Left ventricle myocardium superior (tissue), 1 donor: ENCODE data around the gene CHCHD3. TPM values are rescaled to one million over a fixed set of nuclear protein-coding genes. Genes with fewer than 3 reads are reported as not detected.

Source experiments
- ATAC-seq: fragments of 200-7000 bp; cut with Tn5 transposase; one replicate; pipeline ENCODE4 v1.9.1; 2020; ENCODE audit warnings: mild to moderate bottlenecking, moderate library complexity
- DNase-seq: peaks from one replicate; pipeline ENCODE4 v3.0.0-alpha.2; 2020
- intact Hi-C: fragments of 100-400 bp; cut with micrococcal nuclease; formaldehyde crosslinking; loops from one replicate; pipeline ENCODE4 v1.11.0; 2022
- total RNA-seq: library from RNA; stranded (reverse); fragmentation: NEBNext Ultra II Directional; extraction: Animal tissue kit (Norgen Biotek cat#: 25700); gene quantifications from one replicate; pipeline ENCODE4 v1.2.1, GENCODE V29; 2021
- donor health status: DM: no; HTN: yes; CAD: no; lungs with severe emphysema.

Gene CHCHD3
- total RNA-seq, 1 donor from 2014 or later: 204 TPM

DNA sequence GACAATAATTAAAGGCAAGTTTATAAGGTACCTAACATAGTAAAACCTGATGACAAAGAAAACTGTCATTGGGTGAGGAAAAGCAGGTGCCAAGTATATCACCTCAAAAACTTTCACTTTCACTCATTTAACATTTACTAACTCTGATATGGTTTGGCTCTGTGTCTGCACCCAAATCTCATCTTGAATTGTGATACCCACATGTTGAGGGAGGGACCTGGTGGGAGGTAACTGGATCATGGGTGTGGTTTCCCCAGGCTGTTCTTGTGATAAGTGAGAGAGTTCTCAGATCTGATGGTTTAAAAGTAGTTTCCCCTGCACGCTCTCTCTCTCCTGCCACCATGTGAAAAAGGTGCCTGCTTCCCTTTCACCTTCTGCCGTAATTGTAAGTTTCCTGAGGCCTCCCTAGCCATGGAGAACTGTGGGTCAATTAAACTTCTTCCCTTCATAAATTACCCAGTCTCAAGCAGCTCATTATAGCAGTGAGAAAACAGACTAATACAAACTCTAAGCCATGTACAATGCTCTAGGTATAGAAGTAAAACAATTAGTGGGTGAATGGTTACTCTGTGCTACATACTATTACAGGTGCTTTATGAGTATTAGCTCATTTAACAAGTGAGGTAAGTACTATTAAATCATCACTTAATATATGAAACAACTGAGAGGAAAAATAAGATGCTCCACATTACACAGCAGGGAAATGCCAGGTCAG lies 199.0 kb downstream of the CHCHD3 start:
- intact Hi-C loops: no loop called here
- ATAC-seq (no peak), DNase-seq (no peak)

DNA sequence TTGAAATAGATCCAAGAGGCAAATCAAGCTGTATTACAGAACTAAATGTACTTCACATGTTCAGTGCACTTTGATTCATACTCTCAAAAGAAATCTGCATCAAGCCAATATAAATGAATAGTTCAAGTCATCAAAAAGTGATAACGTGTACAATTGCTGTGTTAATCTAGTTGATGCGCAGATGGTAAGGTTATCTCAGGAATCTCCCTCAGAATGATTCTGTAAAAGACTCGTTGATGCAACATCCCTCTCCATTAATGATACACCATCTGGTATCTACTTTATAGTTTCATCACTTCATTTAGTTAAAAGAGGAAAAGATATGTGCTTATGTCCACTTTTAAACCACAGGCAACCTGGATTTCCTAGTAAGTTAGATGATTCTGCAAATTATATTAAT lies 200.6 kb downstream of the CHCHD3 start:
- no peak for DNase-seq
- ATAC-seq: no peak
- intact Hi-C loops: no loop called here

DNA sequence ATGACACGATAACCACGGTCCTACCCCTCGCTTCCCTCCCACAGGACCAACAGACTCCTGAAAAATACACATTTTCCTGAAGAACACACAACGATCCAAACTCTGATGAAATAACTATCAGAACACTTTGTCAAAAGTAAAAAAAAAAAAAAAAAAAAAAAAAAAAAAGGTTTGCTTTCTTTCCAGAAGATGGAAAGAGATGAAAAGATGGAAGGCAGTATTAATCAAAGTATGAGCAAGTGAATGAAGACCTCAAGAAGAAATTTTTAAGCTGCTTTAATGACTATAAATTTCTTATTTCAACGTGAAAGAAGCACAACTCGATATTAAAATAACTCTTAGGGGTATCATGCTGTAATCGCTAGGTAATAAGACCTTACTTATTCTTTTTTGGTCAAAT lies 202.3 kb downstream of the CHCHD3 start:
- no peak for ATAC-seq
- intact Hi-C loops: no loop called here

DNA sequence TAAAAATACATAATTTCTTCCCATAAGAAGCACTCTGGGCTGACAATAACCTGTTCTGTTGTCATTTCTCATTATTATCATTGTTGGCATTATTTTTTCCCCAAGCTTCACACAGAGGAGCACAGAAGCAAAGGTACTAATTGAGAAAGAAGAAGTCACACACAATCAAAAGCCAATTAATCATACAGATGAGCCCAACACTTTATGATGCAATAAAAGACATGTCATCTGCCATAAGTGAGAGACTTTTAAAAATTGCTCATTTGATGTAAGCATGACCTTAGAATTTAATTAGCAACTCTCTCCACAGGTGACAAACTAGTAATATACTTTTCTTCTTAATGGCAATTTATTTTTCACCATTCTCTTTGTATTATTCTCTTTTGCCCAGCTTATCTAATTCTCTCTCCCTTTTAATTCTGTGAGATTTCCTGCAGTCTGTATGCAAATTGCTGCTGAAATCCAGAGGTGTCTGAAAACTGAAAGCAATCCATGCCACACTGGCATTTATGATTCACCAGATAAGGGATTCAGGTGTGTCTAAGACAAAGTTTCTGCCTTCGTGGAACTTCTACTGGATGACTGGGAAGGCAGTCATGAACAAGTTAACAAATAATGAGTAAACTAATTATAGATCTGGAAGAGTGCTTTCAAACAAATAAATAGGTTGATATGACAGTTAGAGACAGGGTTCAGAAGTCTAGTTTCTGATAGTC lies 203.5 kb downstream of the CHCHD3 start:
- no peak for DNase-seq
- no peak for ATAC-seq
- intact Hi-C loops: no loop called here

More for the DNA sequence above, 202.3 kb downstream of the CHCHD3 start:
- DNase-seq: no peak

DNA sequence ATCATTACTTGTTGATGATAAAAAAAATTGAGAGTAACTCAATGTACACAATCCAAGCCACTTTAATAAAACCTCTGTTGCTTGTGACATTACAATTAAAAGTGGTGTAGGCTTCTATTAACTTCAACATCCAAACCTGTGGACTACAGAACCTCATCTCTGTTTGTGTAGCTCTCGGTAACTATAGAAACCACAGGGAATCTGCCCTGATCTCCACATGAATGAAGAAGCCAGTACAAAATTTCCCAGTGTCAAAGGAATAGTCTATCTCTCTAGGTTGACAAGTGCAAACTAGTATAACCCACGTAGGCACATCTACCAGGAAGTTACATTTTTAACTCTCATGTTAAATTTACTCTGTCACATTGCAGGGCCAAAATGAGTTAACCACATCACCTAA lies 204.3 kb downstream of the CHCHD3 start:
- no peak for ATAC-seq
- no peak for DNase-seq
- intact Hi-C loops: no loop called here

DNA sequence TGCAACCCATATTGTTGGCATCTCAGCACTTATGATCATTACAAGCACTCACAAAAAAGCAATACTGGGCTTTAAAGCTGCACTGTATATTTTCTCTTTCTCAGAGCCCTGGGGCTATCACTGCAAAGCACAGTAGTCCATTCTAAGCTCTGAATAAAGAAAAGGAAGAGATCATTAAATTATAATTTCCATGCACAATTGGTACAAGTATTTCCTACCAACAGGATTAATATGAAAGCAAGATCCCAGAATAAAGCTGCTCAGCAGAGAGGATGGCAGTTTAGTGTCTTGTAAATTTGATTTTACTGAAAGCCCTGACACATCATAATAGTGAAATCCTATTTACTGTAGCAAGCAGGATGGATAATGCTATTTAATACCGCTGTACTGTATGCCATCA lies 205.3 kb downstream of the CHCHD3 start:
- intact Hi-C loops: no loop called here
- DNase-seq (no peak), ATAC-seq (no peak)

DNA sequence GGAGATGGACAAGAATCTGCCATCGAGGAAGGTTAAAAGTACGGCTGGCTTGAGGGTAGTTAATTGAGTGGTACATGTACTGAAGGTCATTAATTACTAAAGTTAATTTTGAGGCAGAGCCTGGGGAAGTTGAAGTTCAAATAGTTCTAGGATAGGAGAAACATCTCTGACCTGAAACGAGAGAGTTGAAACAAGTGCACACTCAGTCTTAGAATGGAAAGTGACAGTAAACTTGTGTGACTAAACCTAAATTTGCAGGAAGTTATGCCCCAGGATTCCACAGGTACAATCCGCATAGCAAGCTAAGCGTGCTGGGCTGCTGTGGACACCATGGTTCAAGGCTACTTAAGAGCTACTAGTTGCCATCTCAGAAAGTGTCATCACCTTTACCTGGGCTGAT lies 209.9 kb downstream of the CHCHD3 start:
- ATAC-seq: no peak
- intact Hi-C loops: no loop called here
- no peak for DNase-seq

DNA sequence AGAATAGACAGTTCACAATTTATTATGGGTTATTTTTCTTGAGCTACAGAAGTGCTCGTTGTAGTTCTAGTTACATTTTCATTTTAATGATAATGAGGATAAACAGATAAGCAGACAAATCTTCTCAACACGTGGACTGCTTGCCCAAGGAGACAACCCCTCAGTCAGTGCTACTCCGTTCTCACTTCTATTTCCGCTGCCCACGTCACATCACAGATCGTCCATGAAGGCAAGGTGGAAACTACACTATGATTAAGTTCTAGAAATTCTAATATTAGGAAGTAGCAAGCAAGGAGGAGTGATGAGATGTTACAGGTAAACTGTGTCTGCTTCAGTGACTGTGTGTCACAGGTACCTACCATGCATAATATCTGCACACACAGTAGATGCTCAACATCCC lies 210.5 kb downstream of the CHCHD3 start:
- intact Hi-C loops: no loop called here
- ATAC-seq: no peak
- DNase-seq: no peak

DNA sequence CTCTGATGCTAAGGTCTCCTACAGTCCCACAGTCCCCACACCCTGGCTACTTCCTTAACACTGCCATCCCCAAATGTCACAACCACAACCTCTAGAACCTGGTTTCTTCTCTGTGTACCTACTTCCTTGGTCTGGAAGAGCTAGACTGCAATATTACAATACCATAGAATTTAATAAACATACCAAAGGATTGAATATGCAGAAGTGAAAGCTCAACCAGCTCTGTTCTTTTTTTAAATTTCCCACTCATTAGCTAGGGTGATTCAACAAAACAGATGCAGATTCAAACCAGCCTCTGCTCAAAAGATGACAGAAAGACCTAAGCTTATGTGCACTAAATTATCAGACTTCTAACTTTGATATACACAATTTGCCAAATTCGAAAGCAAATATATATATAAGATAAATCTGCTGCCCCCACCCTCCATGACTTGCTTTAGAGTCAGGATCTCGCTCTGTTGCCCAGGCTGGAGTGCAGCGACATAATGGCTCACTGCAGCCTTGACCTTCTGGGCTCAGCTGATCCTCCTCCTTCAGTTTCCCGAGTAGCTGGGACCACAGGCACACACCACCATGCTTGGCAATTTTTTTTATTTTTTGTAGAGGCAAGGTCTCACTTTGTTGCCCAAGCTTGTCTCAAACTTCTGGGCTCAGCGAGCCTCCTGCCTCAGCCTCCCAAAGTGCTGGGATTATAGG lies 212.6 kb downstream of the CHCHD3 start:
- no peak for DNase-seq
- ATAC-seq: no peak
- intact Hi-C loops: no loop called here

DNA sequence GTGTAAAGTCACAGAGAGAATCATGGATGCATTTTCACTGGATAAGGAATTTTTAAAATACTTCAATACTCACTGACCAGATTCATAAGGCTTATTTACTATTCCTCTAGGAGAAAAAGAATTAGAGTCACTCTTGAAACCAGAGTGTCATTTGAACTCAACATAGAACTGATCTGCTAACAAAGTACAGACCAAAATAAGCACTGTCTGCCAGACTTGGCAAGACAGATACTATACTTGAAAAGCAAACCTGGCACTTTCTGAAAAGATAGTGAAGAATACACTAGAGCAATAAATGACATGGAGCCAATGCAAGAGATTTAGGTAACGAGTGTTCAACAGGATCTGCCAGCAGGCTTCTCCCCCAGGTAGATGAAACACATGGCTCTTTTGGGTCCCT lies 215.3 kb downstream of the CHCHD3 start:
- intact Hi-C loops: no loop called here
- no peak for DNase-seq
- ATAC-seq: peak; percentile 86

DNA sequence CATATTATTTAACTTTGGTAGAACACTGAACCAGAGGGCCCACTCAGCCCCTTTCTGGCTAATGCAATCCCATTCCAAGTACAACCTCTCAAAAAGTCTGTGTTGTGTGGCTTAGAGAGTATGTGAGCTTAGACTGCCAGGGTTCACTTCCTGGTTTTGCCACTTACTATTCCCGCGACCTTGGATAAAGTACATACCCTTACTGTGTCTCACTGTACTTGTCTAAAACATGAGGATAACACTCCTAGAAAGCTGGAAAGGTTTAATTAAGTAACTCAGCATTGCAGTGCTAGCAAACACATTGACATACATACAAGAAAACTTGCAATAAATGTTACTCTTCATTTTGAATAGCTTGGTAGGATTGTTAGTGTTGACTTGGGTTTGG lies 215.8 kb downstream of the CHCHD3 start:
- DNase-seq (no peak), ATAC-seq (peak; percentile 68)
- intact Hi-C loops: no loop called here

DNA sequence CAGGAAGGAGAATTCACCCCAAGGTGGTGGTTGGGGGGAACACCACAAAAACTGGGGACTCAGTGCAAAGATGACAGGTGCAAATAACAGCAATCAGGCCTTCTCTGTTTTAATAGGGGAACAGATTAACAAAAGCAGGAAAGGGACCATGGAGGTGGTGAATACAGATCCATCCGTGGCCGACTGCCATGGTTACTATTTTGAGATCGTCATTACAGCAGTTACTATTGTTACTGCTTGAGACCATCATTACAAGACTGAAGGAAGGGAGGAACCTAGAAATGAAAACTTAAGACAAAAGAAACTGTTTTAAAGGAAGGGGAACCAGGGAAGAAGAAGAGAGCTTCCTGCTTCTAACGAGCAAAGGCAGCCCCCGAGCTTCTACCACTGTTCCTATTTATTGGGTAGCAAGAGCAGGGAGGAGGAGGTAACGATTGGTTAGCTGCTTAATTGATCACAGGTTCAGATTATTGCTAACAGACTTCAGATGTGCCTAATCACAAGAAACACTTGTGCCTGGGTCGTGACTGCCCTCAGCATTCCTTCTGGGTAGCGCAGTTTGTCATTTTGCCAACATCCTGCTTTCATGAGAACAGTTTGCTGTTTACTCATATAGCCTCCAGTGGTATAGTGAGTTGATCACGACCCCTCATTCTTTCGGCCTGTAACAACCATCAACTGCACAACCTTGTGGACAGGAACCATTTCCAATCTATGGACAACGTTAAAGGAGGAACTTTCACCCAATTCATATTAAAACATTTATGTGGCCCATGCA lies 216.3 kb downstream of the CHCHD3 start:
- DNase-seq (no peak), ATAC-seq (peak; percentile 84)
- intact Hi-C loops: no loop called here

DNA sequence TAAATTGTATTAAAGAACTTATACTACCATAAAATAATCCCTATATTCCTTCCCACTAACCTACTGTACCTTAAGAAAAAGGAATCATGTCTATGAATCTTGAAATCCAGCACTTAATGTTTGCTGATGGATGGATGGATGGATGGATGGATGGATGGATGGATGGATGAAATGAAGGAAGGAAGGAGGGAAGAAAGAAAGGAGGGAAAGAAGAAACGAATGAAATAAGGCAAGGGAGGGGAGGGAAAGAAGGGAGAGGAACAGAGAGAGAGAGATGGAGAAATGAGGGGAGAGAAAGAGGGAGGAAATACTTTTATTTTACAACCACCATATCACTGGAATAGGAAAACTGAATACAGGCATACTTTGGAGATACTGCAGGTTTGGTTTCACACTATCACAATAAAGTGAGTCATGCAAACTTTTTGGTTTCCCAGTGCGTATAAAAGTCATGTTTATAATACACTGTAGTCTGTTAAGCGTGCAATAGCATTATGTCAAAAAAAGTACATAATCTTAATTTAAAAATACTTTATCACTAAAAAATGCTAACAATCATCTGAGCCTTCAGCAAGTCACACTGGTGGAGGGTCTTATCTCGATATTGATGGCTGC lies 219.8 kb downstream of the CHCHD3 start:
- DNase-seq: no peak
- ATAC-seq: no peak
- intact Hi-C loops: no loop called here

DNA sequence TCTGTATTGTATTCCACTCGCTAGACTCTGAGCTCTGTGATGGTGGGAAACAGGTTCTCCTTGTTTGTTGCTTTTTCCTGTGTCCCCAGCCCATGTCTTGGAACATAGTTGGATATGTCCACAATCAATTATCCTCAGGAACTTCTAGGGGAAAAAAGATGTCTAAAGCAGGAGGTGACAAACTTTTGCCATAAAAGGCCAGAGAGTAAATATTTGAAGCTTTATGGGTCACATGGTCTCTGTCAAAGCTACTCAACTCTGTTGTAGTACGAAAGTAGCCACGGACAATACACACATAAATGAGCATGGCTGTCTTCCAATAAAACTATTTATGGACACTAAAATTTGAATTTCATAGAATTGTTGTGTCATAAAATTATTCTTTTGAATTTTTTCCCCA lies 220.5 kb downstream of the CHCHD3 start:
- intact Hi-C loops: no loop called here
- ATAC-seq (no peak), DNase-seq (no peak)

DNA sequence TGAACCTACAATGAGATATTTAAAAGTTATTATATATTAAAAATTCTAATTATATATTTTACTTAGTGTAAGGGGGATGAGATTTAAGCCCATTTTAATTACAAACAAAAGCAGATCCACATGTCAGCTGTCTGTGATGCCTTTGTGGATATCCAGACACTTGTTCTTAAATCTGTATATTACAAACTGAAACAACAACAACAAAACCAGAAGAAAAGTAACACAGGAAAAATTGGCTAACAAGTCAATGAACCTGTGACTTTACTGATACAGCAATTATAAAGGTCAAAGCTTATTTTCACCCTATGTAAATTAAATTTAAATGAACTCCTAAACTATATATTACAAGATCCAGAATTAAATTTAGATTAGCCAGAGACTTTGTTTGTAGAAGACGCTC lies 222.7 kb downstream of the CHCHD3 start:
- no peak for DNase-seq
- intact Hi-C loops: no loop called here
- ATAC-seq: no peak

DNA sequence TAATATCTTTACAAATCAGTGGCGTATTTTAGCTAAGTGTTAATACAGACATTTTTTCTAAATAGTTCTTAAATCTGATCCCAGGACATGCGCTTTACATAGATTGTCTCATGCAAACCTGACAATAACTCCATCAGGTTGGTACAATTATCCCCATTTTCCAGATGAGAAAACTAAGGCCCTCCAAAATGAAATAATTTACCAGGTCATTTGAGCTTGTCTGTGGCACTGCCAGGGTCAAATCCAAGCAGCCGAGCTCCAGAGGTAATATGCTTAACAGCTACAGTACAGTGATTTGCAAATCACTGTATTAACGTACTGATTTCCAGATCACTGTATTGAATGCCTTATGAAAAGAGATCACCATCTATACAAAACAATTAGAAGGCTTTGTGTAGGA lies 223.1 kb downstream of the CHCHD3 start:
- DNase-seq (no peak), ATAC-seq (no peak)
- intact Hi-C loops: no loop called here

DNA sequence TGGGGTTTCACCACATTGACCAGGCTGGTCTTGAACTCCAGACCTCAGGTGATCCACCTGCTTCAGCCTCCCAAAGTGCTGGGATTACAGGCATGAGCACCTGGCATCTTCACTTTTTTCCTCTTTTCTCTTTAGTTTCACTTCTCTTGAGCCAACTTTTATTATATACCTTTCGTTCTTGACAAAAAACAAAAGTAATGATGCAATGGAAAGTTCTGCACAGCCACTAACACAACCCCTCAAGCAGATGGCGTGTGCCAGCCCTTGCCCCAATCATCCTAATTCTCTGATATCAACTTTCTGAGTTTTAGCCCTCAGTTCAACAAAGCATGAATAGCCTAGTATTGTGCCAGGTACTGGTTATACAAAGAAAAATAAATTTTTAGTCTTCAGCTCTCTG lies 223.6 kb downstream of the CHCHD3 start:
- ATAC-seq: no peak
- intact Hi-C loops: no loop called here

DNA sequence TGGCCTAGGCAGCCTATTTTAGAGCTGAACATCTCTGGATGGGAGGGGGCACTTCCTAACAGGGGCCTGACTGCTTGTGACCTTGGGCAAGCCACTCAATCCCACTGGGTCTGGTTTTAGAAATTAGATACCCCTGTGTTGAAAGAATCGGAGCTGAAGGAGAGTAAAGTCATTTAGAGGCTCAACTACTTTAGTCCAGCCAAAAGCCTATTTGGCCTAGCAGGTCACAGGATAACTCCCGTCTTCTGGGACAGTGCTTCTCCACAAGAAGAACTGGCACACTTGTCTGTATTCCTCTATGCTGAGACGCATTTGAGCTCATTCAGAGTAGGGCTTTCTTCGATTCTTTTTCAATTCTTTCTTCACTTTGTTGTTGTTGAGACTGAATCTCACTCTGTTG lies 224.2 kb downstream of the CHCHD3 start:
- ATAC-seq (no peak), DNase-seq (no peak)
- intact Hi-C loops: no loop called here

More for the DNA sequence above, 223.6 kb downstream of the CHCHD3 start:
- DNase-seq: no peak

DNA sequence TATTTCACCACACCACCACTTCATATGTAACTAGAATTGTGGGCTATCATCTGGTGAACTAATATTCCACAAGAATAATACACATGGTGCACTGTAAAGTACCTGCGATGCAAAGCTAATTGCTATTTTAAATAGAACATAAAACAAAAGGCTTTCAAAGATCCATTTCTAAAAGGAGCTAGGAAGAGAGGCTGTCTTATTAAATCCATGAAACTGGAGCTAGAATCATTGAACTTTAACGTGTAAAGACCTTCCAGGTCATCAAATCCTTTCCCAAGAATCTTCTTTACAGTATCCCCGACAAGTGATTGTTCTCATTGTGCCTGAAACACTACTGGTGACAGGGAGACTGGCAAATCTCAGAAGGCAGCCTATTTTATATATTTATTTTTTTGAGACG lies 224.9 kb downstream of the CHCHD3 start:
- DNase-seq: no peak
- intact Hi-C loops: no loop called here
- ATAC-seq: no peak
